ENCODE data around the gene DUSP8. TPM values are rescaled to one million over a fixed set of nuclear protein-coding genes. Genes with fewer than 3 reads are reported as not detected.
"Not testable (repeated sequence)": the region's sequence is repeated elsewhere in the genome, so short reads cannot be mapped to it uniquely, and the experiment has no call there.

Gene DUSP8
- total and polyA plus RNA-seq, 2 of the 8 experiments (the other 6 are each of a cell fraction or from before 2014, with no cell fraction given), result 2.8 to 3.6 TPM

GRCh38 chr11:1595994-1596575 is 24.0 kb upstream of the DUSP8 start:
- H3K23ac ChIP-seq (ENCODE audit: insufficient read length); H3K79me2 ChIP-seq (ENCODE audit: control insufficient read depth in 1 of 2, insufficient read depth in 2 of 2, low read length in 2 of 2); H3K79me1 ChIP-seq (ENCODE audit: low read depth, low read length); H3K36me3 ChIP-seq (ENCODE audit: control insufficient read depth in 2 of 4, insufficient read depth in 4 of 4, low read length in 3 of 4); H3K23me2 ChIP-seq (ENCODE audit: low read depth, low read length); H3K9ac ChIP-seq (replicated peaks in 1 of 4; ENCODE audit: extremely low read depth in 1 of 4, low read depth in 3 of 4, low read length in 3 of 4); H4K20me1 ChIP-seq (replicated peaks in 1 of 2; ENCODE audit: control insufficient read depth in 1 of 2, insufficient read depth in 2 of 2, low read length in 2 of 2); DNase-seq (ENCODE audit: low read depth in 1 of 2, low spot score in 2 of 2); H3K14ac ChIP-seq (ENCODE audit: insufficient read length); H2AK5ac ChIP-seq (ENCODE audit: low read depth, low read length); H2BK20ac ChIP-seq (ENCODE audit: low read length); H3K4ac ChIP-seq (replicated peaks; ENCODE audit: insufficient read length, low read depth, low read length); H3K27ac ChIP-seq (ENCODE audit: low read depth, low read length); H3K56ac ChIP-seq (replicated peaks; ENCODE audit: insufficient read length, low read depth, low read length); H3K27me3 ChIP-seq (replicated peaks in 1 of 4; ENCODE audit: control insufficient read depth in 3 of 4, extremely low read depth in 1 of 4, insufficient read depth in 3 of 4, low read length in 3 of 4); H3K9me3 ChIP-seq (ENCODE audit: insufficient read depth in 2 of 2, low read depth in 1 of 2, low read length in 1 of 2); H2BK120ac ChIP-seq (replicated peaks; ENCODE audit: low read depth, low read length); H4K91ac ChIP-seq (replicated peaks; ENCODE audit: insufficient read length, low read length): not testable (repeated sequence)
- H2AFZ ChIP-seq (ENCODE audit: low read length), result peak overlapping the region; percentile 93
- H2BK15ac ChIP-seq (ENCODE audit: low read length), result peak overlapping the region; percentile 40; the same call in 1 of the 2 replicates
- 0 out of 8 replicates have a peak overlapping the region, but pooled peaks of 1 of the 4 experiments have one; percentile 10 for H3K4me3 ChIP-seq (ENCODE audit: extremely low read depth in 1 of 4, insufficient read depth in 2 of 4, low read depth in 3 of 4, low read length in 4 of 4)
- WGBS, 2 experiments (ENCODE audit: extremely low coverage in 1 of 2, insufficient coverage in 1 of 2, insufficient read length in 1 of 2, insufficient replicate concordance in 2 of 2, low coverage in 1 of 2, low lambda C conversion rate in 2 of 2, missing lambda C conversion rate in 1 of 2), result 54% methylated on average over 11 of the region's 11 CpGs; no CpG with 5 or more reads in 1 of the 2 experiments
- 0 out of 4 replicates have a peak, but pooled peaks of 1 of the 3 experiments have one; percentile 14 for TF ChIP-seq CTCF (IDR thresholded peaks at IDR 0.05; ENCODE audit: control extremely low read depth in 1 of 3, insufficient read depth in 1 of 3, low read depth in 1 of 3, low read length in 3 of 3)
- FAIRE-seq, result peak; percentile 39
- peak overlapping the region; percentile 44; the same call in 1 of the 2 replicates for H2BK5ac ChIP-seq (ENCODE audit: low read depth, low read length)
- CTCF ChIA-PET (ENCODE audit: partially characterized antibody), result interaction anchor here (0.9 to 7.7 kb wide), 27 partner anchors 9 to 1641 kb away, joined by 3 to 95 read pairs (median 5); partner anchors contain the start of gene KRTAP5-5
- peak overlapping the region; percentile 37 to 59 for H3K4me2 ChIP-seq (ENCODE audit: insufficient read depth in 1 of 2, low read depth in 2 of 2, low read length in 2 of 2)
- H2BK12ac ChIP-seq (ENCODE audit: low read depth, low read length), result peak overlapping the region; percentile 96; the same call in 1 of the 2 replicates
- POLR2A ChIA-PET (ENCODE audit: partially characterized antibody), result interaction anchor here (0.9 to 1.4 kb wide), 4 partner anchors 22 to 56 kb away, joined by 3 to 6 read pairs (median 4); no protein-coding TSS in a partner anchor
- peak overlapping the region; percentile 71; the same call in 1 of the 2 replicates for H3K18ac ChIP-seq (ENCODE audit: extremely low read depth, low read length)
- H4K5ac ChIP-seq (ENCODE audit: insufficient read length, low read depth, low read length), result peak overlapping the region; percentile 47
- H4K8ac ChIP-seq (ENCODE audit: extremely low read depth, insufficient read depth, low read length), result peak overlapping the region; percentile 41; the same call in 1 of the 2 replicates
- H3K4me1 ChIP-seq (replicated peaks in 1 of 4; ENCODE audit: control insufficient read depth in 3 of 4, insufficient read depth in 4 of 4, low read length in 3 of 4), result peaks cover 2 to 13% (median 5%) of the 10 kb centered on the region in 4 experiments
